Breast epithelium (tissue), 3 donors: Measurements from ENCODE around the gene PPFIA1.

Experiments used
- POLR2A ChIP-seq: fragments of 450-650 bp; IDR thresholded peaks from one replicate; pipeline ENCODE4 v1.6.1; 2016; ENCODE audit warnings: antibody characterized with exemption, mild to moderate bottlenecking, moderate library complexity
- POLR2AphosphoS5 ChIP-seq, 3 donors: sonication (generic); formaldehyde crosslinking; IDR thresholded peaks; one replicate each; pipeline ENCODE4 v1.6.1; 2017; ENCODE audit warnings: antibody characterized with exemption in 3 of 3
- TF ChIP-seq, protein P1 (sequence below), 3 donors: fragments of 450-650 bp; IDR thresholded peaks; one replicate each; pipeline ENCODE4 v1.5.1; 2016 to 2017; ENCODE audit warnings: antibody characterized with exemption in 3 of 3, mild to moderate bottlenecking in 3 of 3, moderate library complexity in 3 of 3

DNA sequence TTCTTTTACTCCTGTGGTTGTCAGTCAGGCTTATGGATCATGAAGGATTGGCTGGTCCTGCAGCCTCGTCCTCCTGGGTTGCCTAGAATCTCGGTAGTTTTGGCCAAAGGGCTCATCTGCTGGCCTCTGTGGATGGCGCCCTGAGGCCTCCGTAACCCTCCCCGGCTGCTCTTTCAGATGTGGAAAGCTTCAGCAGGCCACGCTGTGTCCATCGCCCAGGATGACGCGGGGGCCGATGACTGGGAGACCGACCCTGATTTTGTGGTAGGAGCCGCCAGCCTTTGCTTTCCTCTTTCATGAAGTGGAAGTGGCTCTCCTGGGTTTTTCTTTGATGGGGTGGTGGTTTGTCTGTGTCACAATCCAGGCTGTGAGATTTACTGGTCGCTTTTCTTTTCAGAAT is 136.6 kb downstream of the PPFIA1 start:
- TF ChIP-seq, protein P1, sequence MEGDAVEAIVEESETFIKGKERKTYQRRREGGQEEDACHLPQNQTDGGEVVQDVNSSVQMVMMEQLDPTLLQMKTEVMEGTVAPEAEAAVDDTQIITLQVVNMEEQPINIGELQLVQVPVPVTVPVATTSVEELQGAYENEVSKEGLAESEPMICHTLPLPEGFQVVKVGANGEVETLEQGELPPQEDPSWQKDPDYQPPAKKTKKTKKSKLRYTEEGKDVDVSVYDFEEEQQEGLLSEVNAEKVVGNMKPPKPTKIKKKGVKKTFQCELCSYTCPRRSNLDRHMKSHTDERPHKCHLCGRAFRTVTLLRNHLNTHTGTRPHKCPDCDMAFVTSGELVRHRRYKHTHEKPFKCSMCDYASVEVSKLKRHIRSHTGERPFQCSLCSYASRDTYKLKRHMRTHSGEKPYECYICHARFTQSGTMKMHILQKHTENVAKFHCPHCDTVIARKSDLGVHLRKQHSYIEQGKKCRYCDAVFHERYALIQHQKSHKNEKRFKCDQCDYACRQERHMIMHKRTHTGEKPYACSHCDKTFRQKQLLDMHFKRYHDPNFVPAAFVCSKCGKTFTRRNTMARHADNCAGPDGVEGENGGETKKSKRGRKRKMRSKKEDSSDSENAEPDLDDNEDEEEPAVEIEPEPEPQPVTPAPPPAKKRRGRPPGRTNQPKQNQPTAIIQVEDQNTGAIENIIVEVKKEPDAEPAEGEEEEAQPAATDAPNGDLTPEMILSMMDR (IDR thresholded peaks at IDR 0.05), result no peak
- TF ChIP-seq POLR2AphosphoS5 (IDR thresholded peaks at IDR 0.05), result no peak
- TF ChIP-seq POLR2A, result no peak
